GM18858 (cell line): ENCODE results near the gene OR10A2.
"Not testable (repeated sequence)": the region's sequence is repeated elsewhere in the genome, so short reads cannot be mapped to it uniquely, and the experiment has no call there.

Source experiments
- ATAC-seq: cut with Tn5 transposase; IDR thresholded peaks from one replicate; pipeline ENCODE4 v1.9.1; 2021; ENCODE audit not compliant: unreplicated experiment

OR10A2 gene, protein sequence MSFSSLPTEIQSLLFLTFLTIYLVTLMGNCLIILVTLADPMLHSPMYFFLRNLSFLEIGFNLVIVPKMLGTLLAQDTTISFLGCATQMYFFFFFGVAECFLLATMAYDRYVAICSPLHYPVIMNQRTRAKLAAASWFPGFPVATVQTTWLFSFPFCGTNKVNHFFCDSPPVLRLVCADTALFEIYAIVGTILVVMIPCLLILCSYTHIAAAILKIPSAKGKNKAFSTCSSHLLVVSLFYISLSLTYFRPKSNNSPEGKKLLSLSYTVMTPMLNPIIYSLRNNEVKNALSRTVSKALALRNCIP

DNA sequence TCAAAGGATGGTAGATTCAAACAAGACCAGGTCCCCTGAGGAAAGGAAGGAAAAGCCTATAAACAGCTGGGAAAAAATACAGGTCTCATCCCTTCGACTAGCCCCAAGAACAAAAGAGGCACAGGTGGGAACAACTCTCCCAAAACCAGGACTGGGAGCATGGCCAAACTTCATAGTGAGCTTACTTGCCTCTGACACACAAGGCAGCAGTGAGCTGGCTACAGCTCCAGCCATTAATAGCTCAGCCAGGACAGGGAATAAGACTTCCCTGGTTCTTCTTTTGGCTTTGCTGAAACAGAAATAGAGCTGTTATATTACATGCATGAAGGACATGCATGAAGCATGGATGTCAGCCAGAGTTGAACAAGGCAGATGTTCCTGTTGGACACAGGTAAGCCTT lies at the start of gene OR10A2:
Gene OR10A2, plus strand, starts transcription at position 97 of the 400 bp plus-strand sequence. CDS start 6,698 bp downstream, outside the sequence.
- no peak for ATAC-seq

DNA sequence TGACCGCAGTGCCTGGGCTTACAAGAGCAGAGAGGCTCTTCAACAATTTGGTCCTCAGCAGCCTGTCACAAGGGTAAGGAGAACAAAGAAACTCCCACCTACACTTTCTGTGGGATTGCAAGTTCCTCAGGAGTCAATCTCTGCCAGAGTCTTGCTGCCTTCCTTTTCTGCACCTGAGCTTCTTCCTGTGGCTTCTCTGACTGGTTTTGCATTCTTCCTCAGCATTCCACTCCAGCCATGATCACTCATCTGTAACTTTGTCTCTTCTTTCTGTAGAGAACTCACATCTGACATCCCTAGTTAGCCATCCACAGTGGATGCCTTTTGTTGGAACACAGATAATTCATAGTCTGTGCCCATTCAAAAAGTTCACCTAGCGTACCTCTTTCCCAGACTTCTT lies 49.2 kb upstream of the OR10A2 start:
- no peak for ATAC-seq

DNA sequence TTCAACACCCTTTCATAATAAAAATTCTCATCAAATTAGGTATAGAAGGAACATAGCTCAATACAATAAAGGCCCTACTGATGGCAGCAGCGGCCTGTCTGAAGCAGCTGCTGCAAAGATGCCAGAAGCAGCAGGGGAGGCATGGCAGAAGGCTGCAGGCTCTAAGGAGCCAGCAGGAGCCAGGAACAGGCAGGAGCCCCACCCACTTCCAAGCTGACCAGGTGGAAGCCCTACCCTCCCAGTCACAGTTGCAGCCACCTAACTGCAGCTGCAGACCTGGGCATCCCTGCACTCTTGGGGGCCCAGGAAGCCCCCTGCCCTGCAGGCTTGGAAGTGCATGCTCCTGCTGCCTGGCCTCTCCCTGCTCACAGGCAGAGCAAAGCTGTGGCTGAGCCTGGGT lies 45.2 kb upstream of the OR10A2 start:
- ATAC-seq = no peak

DNA sequence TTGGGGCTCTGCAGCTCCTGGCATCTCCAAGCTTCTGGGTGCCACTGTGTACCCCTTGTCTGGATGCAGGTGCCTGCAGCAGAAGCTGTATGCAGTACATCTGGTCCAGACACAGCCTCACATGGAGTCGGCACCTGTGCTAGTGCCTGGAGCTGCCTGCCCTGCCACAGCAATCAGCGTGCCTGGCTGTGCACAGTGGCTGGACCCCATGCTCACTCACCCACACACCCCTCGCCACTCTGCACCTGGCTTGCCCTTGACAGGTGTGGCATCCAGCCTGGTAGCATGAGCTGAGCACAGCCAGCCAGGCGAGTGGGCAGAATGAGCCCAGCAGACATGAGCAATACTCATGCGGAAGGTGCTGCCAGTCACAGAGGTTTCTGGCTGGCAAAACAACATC lies 43.9 kb upstream of the OR10A2 start:
- no peak for ATAC-seq

- ATAC-seq = no peak
Observed at GRCh38 chr11:6824136-6824823, 38.6 kb upstream of the OR10A2 start.

DNA sequence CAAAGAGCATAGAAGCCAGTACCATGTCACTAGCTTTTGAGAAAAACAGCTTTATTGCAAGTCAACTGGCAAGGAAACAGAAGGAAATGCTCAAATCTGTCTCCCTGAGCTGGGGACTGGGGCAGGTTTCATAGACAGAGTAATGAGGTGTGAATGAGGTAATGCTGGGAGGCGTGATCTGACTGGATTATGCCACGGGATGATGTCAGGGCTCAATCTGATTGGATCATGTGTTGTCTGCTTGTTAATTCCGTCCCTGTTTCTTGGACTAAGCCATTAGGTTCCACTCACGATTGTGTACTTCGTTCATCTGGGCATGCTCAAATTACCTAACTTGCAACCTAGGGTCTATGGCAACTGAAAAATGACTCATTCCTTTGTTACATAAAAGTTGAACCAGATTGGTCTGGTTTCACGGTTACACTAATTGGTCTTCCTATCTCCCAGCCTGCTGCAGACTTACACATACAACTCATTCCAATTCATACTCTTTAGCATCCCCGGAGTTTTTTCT lies 37.6 kb upstream of the OR10A2 start:
- ATAC-seq = no peak

DNA sequence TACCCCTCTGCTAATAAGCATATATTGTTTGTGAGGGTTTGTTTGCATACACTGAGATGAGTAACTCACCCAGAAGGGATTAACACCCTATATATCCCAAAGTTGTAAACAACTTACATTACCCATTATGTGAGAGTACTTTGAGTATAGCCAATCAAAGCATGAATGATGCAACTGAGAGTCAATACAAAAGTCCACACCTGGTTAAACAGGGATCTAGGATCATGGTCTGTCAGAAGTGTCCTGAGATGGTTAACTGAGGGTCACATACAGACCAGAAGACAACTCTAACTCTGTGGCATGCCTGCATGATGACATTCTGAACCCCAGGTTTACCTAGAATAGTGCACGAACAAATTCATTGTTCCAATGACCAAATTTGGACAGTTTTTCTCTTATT lies 34.8 kb upstream of the OR10A2 start:
- no peak for ATAC-seq

GRCh38 chr11:6833356-6833755 lies 29.5 kb upstream of the OR10A2 start:
- ATAC-seq = no peak

- ATAC-seq = no peak
Observed at GRCh38 chr11:6834021-6834420, 28.8 kb upstream of the OR10A2 start.

GRCh38 chr11:6841694-6842093 lies 21.2 kb upstream of the OR10A2 start:
- ATAC-seq = no peak

DNA sequence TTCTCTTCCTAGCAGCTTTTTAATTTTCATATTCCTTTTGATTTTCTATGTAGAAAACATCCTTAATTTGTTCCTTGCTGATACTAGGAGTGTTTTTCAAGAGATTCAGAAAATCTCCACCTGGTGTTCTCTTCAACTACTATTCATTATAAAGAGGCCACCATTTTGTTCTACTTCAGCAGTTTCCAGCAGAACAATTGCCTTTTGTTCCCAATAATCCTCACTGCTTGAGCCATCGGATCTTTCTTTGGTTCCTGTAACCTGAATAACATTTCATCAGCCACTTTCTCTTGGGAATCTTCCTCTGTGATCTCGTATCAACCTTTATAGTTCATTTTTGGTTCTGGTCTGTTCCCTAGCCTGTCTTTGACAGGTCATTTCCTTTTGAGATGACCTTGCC lies 19.2 kb upstream of the OR10A2 start:
- no peak for ATAC-seq

GRCh38 chr11:6844356-6844755 lies 18.5 kb upstream of the OR10A2 start:
- no peak for ATAC-seq

DNA sequence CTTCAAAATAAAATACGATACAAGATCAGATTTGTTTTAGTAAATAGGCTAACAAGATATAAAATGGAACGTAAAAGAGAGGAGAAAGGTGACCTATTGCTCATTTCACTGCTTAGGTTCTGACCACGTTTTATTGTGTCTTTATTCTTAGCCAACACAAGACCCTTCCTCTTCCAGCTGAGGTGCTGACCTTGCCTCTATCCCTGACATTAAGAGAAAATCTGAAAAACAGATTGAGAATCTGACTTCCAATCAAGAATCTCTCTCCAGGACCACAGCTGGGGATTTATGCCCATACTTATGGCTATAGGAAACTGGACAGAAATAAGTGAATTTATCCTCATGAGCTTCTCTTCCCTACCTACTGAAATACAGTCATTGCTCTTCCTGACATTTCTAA lies 17.5 kb upstream of the OR10A2 start, which contains the start of gene OR10A5:
Gene OR10A5, plus strand, starts transcription at position 301 of the 400 bp plus-strand sequence. Its CDS starts 0 bp downstream, at position 301.
- ATAC-seq = no peak

DNA sequence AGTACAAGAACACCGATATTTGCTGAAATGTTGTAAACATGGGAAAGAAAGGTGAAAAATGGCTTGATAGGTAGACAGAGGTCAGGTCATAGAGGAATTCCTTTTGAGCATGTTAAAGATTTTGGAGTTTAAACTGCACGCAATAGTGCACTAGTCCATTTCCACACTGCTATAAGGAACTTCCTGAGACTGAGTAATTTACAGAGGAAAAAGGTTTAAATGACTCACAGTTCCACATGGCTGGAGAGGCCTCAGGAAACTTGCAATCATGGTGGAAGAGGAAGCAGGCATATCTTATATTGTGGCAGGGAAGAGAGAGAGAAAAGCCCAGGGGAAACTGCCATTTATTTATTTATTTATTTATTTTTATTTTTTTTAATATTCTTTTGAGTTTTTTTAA lies 12.3 kb upstream of the OR10A2 start:
- ATAC-seq = no peak

- ATAC-seq = not testable (repeated sequence)
Observed at GRCh38 chr11:6854801-6855200, 8.1 kb upstream of the OR10A2 start.

GRCh38 chr11:6855971-6856541 lies 6.8 kb upstream of the OR10A2 start:
- no peak for ATAC-seq

DNA sequence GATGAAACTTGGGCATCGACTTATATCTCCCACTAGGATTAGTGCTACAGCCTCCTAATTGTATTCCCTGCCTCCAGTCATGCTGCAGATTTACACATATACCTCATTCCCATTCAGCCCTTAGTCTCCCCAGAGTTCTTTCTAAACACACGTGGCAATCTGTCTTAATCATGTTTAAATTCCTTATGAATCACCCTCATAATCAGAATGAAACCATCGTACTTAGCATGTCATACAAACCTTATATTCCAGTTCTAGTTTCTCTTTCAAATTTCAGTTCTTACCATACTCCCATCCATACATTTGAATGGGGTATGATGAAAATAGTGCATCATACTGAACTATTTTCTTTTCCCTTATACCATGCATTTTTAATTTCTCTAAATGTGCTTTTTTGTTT lies 6.0 kb upstream of the OR10A2 start:
- peak; percentile 93 for ATAC-seq

DNA sequence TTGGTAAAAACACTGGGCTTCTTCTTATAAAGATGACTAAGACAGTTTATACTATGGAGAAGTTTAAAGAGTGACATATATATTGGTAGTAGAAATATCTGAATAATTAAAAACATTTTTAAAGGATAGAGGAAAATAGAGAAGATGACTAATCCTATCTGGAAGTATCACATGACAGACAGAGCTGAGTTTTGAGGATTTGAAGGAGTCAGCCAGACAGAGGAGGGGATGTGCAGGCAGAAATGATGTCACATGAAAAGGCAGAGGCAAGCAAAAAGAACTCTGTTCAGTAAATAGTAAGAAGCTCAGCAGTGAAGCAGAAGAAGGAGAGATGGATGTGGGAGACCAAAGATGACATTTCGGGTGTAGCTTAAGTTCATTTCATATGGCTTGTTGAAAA lies 1.6 kb downstream of the OR10A2 start:
- no peak for ATAC-seq

- ATAC-seq = no peak
Observed at GRCh38 chr11:6871278-6871677, 8.4 kb downstream of the OR10A2 start.

DNA sequence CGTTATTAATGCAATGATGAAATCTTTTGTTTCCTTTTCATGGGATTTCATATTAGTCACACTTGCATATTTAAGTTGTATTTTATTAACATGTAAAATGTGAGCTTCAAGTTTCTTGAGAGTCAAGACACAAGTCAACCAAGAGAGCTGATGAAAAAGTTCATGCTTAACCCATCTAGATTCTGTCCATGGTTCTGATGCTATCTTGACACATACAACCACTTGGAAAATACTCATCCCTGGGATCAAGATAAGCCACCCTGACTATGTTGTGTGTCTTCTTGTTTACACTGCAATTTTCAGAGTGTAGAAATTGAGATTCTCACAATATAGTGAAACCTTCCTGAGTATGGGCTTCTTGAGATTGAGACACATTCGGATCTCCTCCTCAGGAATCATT lies 12.9 kb downstream of the OR10A2 start:
- no peak for ATAC-seq

- ATAC-seq = no peak
Observed at GRCh38 chr11:6876325-6876724, 13.5 kb downstream of the OR10A2 start, which contains the start of gene OR10A4. Gene OR10A4 (plus strand): TSS chr11:6876625. CDS start chr11:6876648, 23 bp downstream.

- ATAC-seq = no peak
Observed at GRCh38 chr11:6876914-6877313, 14.1 kb downstream of the OR10A2 start.
